Measurements from ENCODE around the gene ALG14. TPM values are rescaled to one million over a fixed set of nuclear protein-coding genes. Genes with fewer than 3 reads are reported as not detected.

ALG14 gene
- total and polyA plus RNA-seq, 2 of the 4 experiments (the other 2 are of a cell fraction), result 1.7 to 2.0 TPM

DNA sequence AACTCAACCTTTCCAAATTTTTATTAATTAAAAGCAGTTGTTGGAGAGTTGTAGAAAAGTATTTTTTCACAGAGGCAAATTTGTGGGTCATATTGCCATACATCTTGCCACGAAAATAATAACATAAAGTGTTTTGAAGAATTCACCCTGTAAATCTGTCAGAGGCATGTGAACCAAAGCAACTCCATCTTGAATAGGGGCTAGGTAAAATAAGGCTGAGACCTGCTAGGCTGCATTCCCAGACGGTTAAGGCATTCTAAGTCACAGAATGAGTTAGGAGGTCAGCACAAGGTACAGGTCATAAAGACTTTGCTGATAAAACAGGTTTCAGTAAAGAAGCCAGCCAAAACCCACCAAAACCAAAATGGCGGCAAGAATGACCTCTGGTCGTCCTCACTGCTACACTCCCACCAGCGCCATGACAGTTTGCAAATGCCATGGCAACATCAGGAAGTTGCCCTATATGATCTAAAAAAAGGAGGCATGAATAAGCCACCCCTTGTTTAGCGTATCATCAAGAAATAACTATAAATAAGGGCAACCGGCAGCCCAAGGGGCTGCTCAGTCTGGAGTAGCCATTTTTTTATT is 141.4 kb downstream of the ALG14 start:
- H2BK20ac ChIP-seq (ENCODE audit: low read depth, low read length), result no peak overlapping the region
- dilution Hi-C loops (cut with HindIII; ENCODE audit: low sequenced_read_pairs, unreplicated experiment), result no loop called here
- DNase-seq, result no peak
- no peak overlapping the region for H3K9ac ChIP-seq (ENCODE audit: low read depth, low read length)
- in situ Hi-C loops (cut with MboI; ENCODE audit: low sequenced_read_pairs), result no loop called here
- intact Hi-C loops (cut with micrococcal nuclease), result no loop called here
- no peak overlapping the region for H3K18ac ChIP-seq (ENCODE audit: low read depth, low read length)
- no peaks in the 10 kb centered on the region for H3K27me3 ChIP-seq (ENCODE audit: control insufficient read depth, insufficient read depth, low read length)
- H3K27ac ChIP-seq (ENCODE audit: insufficient read depth, low read length), result no peak overlapping the region
- H4K91ac ChIP-seq (ENCODE audit: insufficient read depth, low read depth, low read length), result no peak overlapping the region
- no peak overlapping the region for H3K4me3 ChIP-seq (ENCODE audit: insufficient read depth, low read depth, low read length)
- no peaks in the 10 kb centered on the region for H3K36me3 ChIP-seq (ENCODE audit: control insufficient read depth, insufficient read depth, low read length)
- H3K9me3 ChIP-seq (ENCODE audit: control insufficient read depth, insufficient read depth, low read length), result no peaks in the 10 kb centered on the region
- no peak overlapping the region for H3K56ac ChIP-seq (ENCODE audit: extremely low read depth, insufficient read depth, low read length)
- no peak overlapping the region for H2BK15ac ChIP-seq (ENCODE audit: low read depth, low read length)
- no peak overlapping the region for H2AFZ ChIP-seq (replicated peaks; ENCODE audit: low read length, poor library complexity)
- 0 out of 2 replicates have a peak, but pooled peaks cover 5% of the 10 kb centered on the region for H3K9me1 ChIP-seq (ENCODE audit: insufficient read depth, low read length)
- POLR2A ChIA-PET (ENCODE audit: unreplicated experiment), result no interaction called here
- 100% methylated on average over 1 of the region's 7 CpGs; no CpG with 5 or more reads in 1 of the 2 experiments for WGBS, 2 experiments (ENCODE audit: extremely low coverage in 2 of 2, insufficient read length in 1 of 2)
- no TSS peak for BruUV-seq (replicated peaks)
- CTCF ChIA-PET, result no interaction called here
- no peak overlapping the region for H2BK120ac ChIP-seq (ENCODE audit: low read depth, low read length)
- no peak overlapping the region for H2AK9ac ChIP-seq (replicated peaks; ENCODE audit: low read depth, low read length, poor library complexity)
- H3K23ac ChIP-seq (ENCODE audit: low read depth, low read length), result no peak overlapping the region
- H3K4me1 ChIP-seq (ENCODE audit: control insufficient read depth, insufficient read depth, low read length), result peaks cover 12% of the 10 kb centered on the region
- TF ChIP-seq MAFK (IDR thresholded peaks at IDR 0.05; ENCODE audit: low read depth, low read length), result no peak
- no peak for TF ChIP-seq MAZ (IDR thresholded peaks at IDR 0.05; ENCODE audit: borderline replicate concordance, low read depth, low read length)
- no peak for TF ChIP-seq FOS (IDR thresholded peaks at IDR 0.05; ENCODE audit: low read depth, low read length)
- TF ChIP-seq BHLHE40 (IDR thresholded peaks at IDR 0.05; ENCODE audit: low read depth, low read length), result no peak
- no peak for TF ChIP-seq RFX5 (IDR thresholded peaks at IDR 0.05; ENCODE audit: low read depth, low read length)
- TF ChIP-seq, protein P1, sequence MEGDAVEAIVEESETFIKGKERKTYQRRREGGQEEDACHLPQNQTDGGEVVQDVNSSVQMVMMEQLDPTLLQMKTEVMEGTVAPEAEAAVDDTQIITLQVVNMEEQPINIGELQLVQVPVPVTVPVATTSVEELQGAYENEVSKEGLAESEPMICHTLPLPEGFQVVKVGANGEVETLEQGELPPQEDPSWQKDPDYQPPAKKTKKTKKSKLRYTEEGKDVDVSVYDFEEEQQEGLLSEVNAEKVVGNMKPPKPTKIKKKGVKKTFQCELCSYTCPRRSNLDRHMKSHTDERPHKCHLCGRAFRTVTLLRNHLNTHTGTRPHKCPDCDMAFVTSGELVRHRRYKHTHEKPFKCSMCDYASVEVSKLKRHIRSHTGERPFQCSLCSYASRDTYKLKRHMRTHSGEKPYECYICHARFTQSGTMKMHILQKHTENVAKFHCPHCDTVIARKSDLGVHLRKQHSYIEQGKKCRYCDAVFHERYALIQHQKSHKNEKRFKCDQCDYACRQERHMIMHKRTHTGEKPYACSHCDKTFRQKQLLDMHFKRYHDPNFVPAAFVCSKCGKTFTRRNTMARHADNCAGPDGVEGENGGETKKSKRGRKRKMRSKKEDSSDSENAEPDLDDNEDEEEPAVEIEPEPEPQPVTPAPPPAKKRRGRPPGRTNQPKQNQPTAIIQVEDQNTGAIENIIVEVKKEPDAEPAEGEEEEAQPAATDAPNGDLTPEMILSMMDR (conservative IDR thresholded peaks at IDR 0.05; ENCODE audit: low read depth, low read length), result no peak
- no peak for TF ChIP-seq CEBPB (IDR thresholded peaks at IDR 0.05; ENCODE audit: low read depth, low read length)
- no peak for TF ChIP-seq MXI1 (IDR thresholded peaks at IDR 0.05; ENCODE audit: borderline replicate concordance, low read depth, low read length)
- TF ChIP-seq, protein P2, sequence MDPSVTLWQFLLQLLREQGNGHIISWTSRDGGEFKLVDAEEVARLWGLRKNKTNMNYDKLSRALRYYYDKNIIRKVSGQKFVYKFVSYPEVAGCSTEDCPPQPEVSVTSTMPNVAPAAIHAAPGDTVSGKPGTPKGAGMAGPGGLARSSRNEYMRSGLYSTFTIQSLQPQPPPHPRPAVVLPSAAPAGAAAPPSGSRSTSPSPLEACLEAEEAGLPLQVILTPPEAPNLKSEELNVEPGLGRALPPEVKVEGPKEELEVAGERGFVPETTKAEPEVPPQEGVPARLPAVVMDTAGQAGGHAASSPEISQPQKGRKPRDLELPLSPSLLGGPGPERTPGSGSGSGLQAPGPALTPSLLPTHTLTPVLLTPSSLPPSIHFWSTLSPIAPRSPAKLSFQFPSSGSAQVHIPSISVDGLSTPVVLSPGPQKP (IDR thresholded peaks at IDR 0.05; ENCODE audit: borderline replicate concordance, low read depth, low read length), result no peak
- TF ChIP-seq CHD1 (IDR thresholded peaks at IDR 0.05; ENCODE audit: low read depth, low read length), result no peak
- TF ChIP-seq NFE2L2 (IDR thresholded peaks at IDR 0.05; ENCODE audit: low read depth, low read length), result no peak
- no peak for TF ChIP-seq RAD21 (IDR thresholded peaks at IDR 0.05; ENCODE audit: low read length)
- TF ChIP-seq SMC3 (IDR thresholded peaks at IDR 0.05; ENCODE audit: low read depth, low read length), result no peak
- no peak for TF ChIP-seq RCOR1 (IDR thresholded peaks at IDR 0.05; ENCODE audit: insufficient replicate concordance, low read length)
- no peak overlapping the region for H2AK5ac ChIP-seq (ENCODE audit: low read depth, low read length)
- H3K79me1 ChIP-seq (ENCODE audit: low read depth in 1 of 2, low read length in 2 of 2), result peaks cover 4 to 24% of the 10 kb centered on the region in 2 experiments; a peak in 2 of 4 replicates
- no peak overlapping the region for H3K14ac ChIP-seq (replicated peaks; ENCODE audit: low read depth, low read length)
- H3K4me2 ChIP-seq (ENCODE audit: low read depth, low read length), result no peak overlapping the region
- ATAC-seq (ENCODE audit: low read depth), result no peak
- no peaks in the 10 kb centered on the region for H4K20me1 ChIP-seq (ENCODE audit: insufficient read depth, low read length)
- no peak overlapping the region for H2BK5ac ChIP-seq (ENCODE audit: low read depth, low read length, poor library complexity, severe bottlenecking)
- no peak overlapping the region for H4K8ac ChIP-seq (ENCODE audit: low read depth in 2 of 2, low read length in 2 of 2)
- H4K5ac ChIP-seq (ENCODE audit: low read depth, low read length), result no peak overlapping the region
- no peak overlapping the region for H3K4ac ChIP-seq (ENCODE audit: low read depth, low read length)
